OCI-LY7 (cell line): Measurements from ENCODE around the gene STK31. TPM values are rescaled to one million over a fixed set of nuclear protein-coding genes. Genes with fewer than 3 reads are reported as not detected.
"Not testable (repeated sequence)": the region's sequence is repeated elsewhere in the genome, so short reads cannot be mapped to it uniquely, and the experiment has no call there.

Source experiments
- BruUV-seq: library from RNA; stranded (reverse); fragments of 400-500 nt; replicated peaks from 2 replicates; lab custom pipeline; 2021; lab: Mats Ljungman, UMichigan
- CTCF ChIA-PET: fragments of 300-600 bp; sonication (Branson Sonifier 250); formaldehyde crosslinking; loops from one replicate; lab custom pipeline; 2022; ENCODE audit warnings: antibody characterized with exemption; ENCODE audit not compliant: unreplicated experiment; lab: Charles Lee
- POLR2A ChIA-PET: fragments of 300-600 bp; sonication (Branson Sonifier 250); formaldehyde crosslinking; loops from one replicate; lab custom pipeline; 2022; ENCODE audit warnings: antibody characterized with exemption; lab: Charles Lee
- DNase-seq: peaks from one replicate; pipeline ENCODE4 v3.0.0-alpha.2; 2015; ENCODE audit warnings: low spot score
- H2AFZ ChIP-seq: fragments of 200-600 bp; sonication (generic), shearing (Covaris generic); 2 replicates; pipeline ENCODE4 v1.6.1; 2014; ENCODE audit warnings: mild to moderate bottlenecking, antibody characterized with exemption, low read length, moderate library complexity
- H3K27ac ChIP-seq: fragments of 200-600 bp; sonication (generic); 2 replicates; pipeline ENCODE4 v1.5.1; 2014; ENCODE audit warnings: mixed run types, low read depth, mild to moderate bottlenecking, moderate library complexity, low read length, inconsistent platforms; ENCODE audit not compliant: poor library complexity, severe bottlenecking
- H3K36me3 ChIP-seq: fragments of 200-600 bp; sonication (generic); 2 replicates; pipeline ENCODE4 v1.6.1; 2014; ENCODE audit warnings: mild to moderate bottlenecking, antibody characterized with exemption, low read length, moderate library complexity, mixed read lengths; ENCODE audit not compliant: insufficient read depth
- H3K4me1 ChIP-seq: fragments of 200-600 bp; sonication (generic); 2 replicates; pipeline ENCODE4 v1.5.1; 2014; ENCODE audit warnings: mild to moderate bottlenecking, low read length; ENCODE audit not compliant: insufficient read depth, poor library complexity, severe bottlenecking
- H3K4me2 ChIP-seq: fragments of 200-600 bp; sonication (generic); 2 replicates; pipeline ENCODE4 v1.6.1; 2014; ENCODE audit warnings: mild to moderate bottlenecking, low read length
- H3K4me3 ChIP-seq: fragments of 200-600 bp; sonication (generic); 2 replicates; pipeline ENCODE4 v1.5.1; 2014; ENCODE audit warnings: mild to moderate bottlenecking, low read depth, low read length; ENCODE audit not compliant: poor library complexity, severe bottlenecking
- H3K79me2 ChIP-seq: fragments of 200-600 bp; sonication (generic); 2 replicates; pipeline ENCODE4 v1.6.1; 2016; ENCODE audit warnings: low read depth, mild to moderate bottlenecking, low read length, moderate library complexity, mixed read lengths; ENCODE audit not compliant: insufficient read depth
- H3K9me2 ChIP-seq: fragments of 200-600 bp; sonication (generic); 2 replicates; pipeline ENCODE4 v1.6.1; 2016; ENCODE audit warnings: mild to moderate bottlenecking, low read length, mixed read lengths; ENCODE audit not compliant: insufficient read depth
- H3K9me3 ChIP-seq: fragments of 200-600 bp; sonication (generic); 2 replicates; pipeline ENCODE4 v1.6.1; 2014; ENCODE audit warnings: mild to moderate bottlenecking, mixed run types, low read length, mixed read lengths
- H4K20me1 ChIP-seq: fragments of 200-600 bp; sonication (generic); 2 replicates; pipeline ENCODE4 v1.6.1; 2014; ENCODE audit warnings: mild to moderate bottlenecking, antibody characterized with exemption, low read length, moderate library complexity, mixed read lengths; ENCODE audit not compliant: insufficient read depth
- CTCF ChIP-seq: fragments of 200-600 bp; sonication (generic); conservative IDR thresholded peaks from 2 replicates; pipeline ENCODE4 v1.5.1; 2014; ENCODE audit warnings: mild to moderate bottlenecking, antibody characterized with exemption, low read length, moderate library complexity, mixed read lengths
- EZH2phosphoT487 ChIP-seq: fragments of 200-600 bp; sonication (generic); IDR thresholded peaks from 2 replicates; pipeline ENCODE4 v1.6.1; 2018; ENCODE audit warnings: low read depth, borderline replicate concordance, mild to moderate bottlenecking, mixed run types, antibody characterized with exemption, low read length, moderate library complexity, mixed read lengths
- intact Hi-C: fragments of 100-400 bp; cut with micrococcal nuclease; formaldehyde crosslinking; loops from one replicate; pipeline ENCODE4 v1.10.0; 2022; ENCODE audit not compliant: unreplicated experiment
- total RNA-seq, 2 experiments: library from RNA; depleted of rRNA in 1 of 2; stranded (reverse); fragments of >200 nt in 1 of 2; shearing (Covaris generic) in 1 of 2; gene quantifications; 2 replicates each; pipeline ENCODE4 v1.2.3, GENCODE V29; 2014 to 2022

STK31 gene
- total RNA-seq, 2 experiments from 2014 or later = 0.28 to 0.40 TPM

- Histone ChIP-seq H4K20me1 (no peaks in the 10 kb centered on the region), H3K9me2 (no peaks in the 10 kb centered on the region), H3K4me1 (no peaks in the 10 kb centered on the region), H2AFZ (no peak overlapping the region), H3K27ac (no peak overlapping the region), H3K79me2 (no peaks in the 10 kb centered on the region), H3K36me3 (no peaks in the 10 kb centered on the region), H3K4me2 (no peak overlapping the region), H3K9me3 (no peaks in the 10 kb centered on the region), H3K4me3 (no peak overlapping the region)
- no peak for DNase-seq
- intact Hi-C loops = no loop called here
- TF ChIP-seq CTCF = no peak
- no peak for TF ChIP-seq EZH2phosphoT487
- CTCF ChIA-PET = no interaction called here
- POLR2A ChIA-PET = no interaction called here
- no TSS peak for BruUV-seq
Measured at GRCh38 chr7:23717788-23718187, 7.8 kb downstream of the STK31 start.

- Histone ChIP-seq H3K4me2 (no peak overlapping the region), H3K4me3 (no peak overlapping the region), H3K9me3 (no peaks in the 10 kb centered on the region), H2AFZ (no peak overlapping the region), H3K79me2 (no peaks in the 10 kb centered on the region), H4K20me1 (no peaks in the 10 kb centered on the region), H3K27ac (no peak overlapping the region), H3K4me1 (no peaks in the 10 kb centered on the region), H3K9me2 (no peaks in the 10 kb centered on the region), H3K36me3 (no peaks in the 10 kb centered on the region)
- TF ChIP-seq CTCF = no peak
- no peak for TF ChIP-seq EZH2phosphoT487
- ChIA-PET CTCF (interaction anchor here (0.6 kb wide), 1 partner anchor 617 kb away, joined by 3 read pairs; no protein-coding TSS in a partner anchor), POLR2A (no interaction called here)
- intact Hi-C loops = no loop called here
- no TSS peak for BruUV-seq
- DNase-seq = no peak
Measured at GRCh38 chr7:23721456-23721855, 11.4 kb downstream of the STK31 start.

- H4K20me1 ChIP-seq, H3K9me2 ChIP-seq, H3K9me3 ChIP-seq, CTCF ChIA-PET, BruUV-seq, H2AFZ ChIP-seq, H3K4me1 ChIP-seq, intact Hi-C loops, H3K4me3 ChIP-seq, POLR2A ChIA-PET, H3K79me2 ChIP-seq, H3K27ac ChIP-seq, H3K4me2 ChIP-seq, DNase-seq, H3K36me3 ChIP-seq: not testable (repeated sequence)
Measured at GRCh38 chr7:23722587-23723216, 12.7 kb downstream of the STK31 start.

GRCh38 chr7:23724113-23724512 is 14.1 kb downstream of the STK31 start:
- DNase-seq = not testable (repeated sequence)

More at GRCh38 chr7:23724113-23724512, 14.1 kb downstream of the STK31 start:
- H4K20me1 ChIP-seq, CTCF ChIA-PET, H3K9me2 ChIP-seq, BruUV-seq, H3K4me3 ChIP-seq, intact Hi-C loops, H3K79me2 ChIP-seq, H3K9me3 ChIP-seq, H3K4me2 ChIP-seq, H2AFZ ChIP-seq, H3K4me1 ChIP-seq, H3K36me3 ChIP-seq, H3K27ac ChIP-seq: not testable (repeated sequence)
- POLR2A ChIA-PET = interaction anchor here (0.6 kb wide), 1 partner anchor 1815 kb away, joined by 3 read pairs; no protein-coding TSS in a partner anchor
